ENCODE measurements around the gene CSGALNACT2. TPM values are rescaled to one million over a fixed set of nuclear protein-coding genes. Genes with fewer than 3 reads are reported as not detected.
"Not testable (repeated sequence)": the region's sequence is repeated elsewhere in the genome, so short reads cannot be mapped to it uniquely, and the experiment has no call there.

The CSGALNACT2 gene
- total and polyA plus RNA-seq, 2 experiments from 2014 or later = 17.4 to 27.8 TPM

DNA sequence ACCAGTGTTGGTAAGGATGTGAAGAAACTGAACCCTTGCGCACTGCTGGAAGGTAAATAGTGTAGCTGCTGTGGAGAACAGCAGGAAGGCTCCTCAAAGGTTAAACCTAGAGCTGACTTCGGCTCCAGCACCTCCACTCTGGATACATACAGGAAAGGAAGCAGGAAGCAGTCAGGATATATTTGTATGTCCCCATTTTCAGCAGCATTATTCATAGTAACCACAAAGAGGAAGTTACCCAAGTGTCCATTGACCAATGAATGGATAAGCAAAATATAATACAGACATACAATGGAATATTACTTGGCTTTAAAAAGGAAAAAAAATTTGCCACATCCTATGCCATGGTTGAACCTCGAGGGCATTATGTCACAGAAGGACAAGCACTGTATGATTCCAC lies 46.4 kb upstream of the CSGALNACT2 start:
- TF ChIP-seq EZH2 (IDR thresholded peaks at IDR 0.05; ENCODE audit: insufficient read depth, poor library complexity, severe bottlenecking) = no peak
- TF ChIP-seq EZH2phosphoT487 (IDR thresholded peaks at IDR 0.05; ENCODE audit: insufficient read depth, low read depth) = no peak
- H3K9me3 ChIP-seq (ENCODE audit: low read depth) = no peaks in the 10 kb centered on the region
- in situ Hi-C loops (cut with MboI) = no loop called here
- DNase-seq = no peak
- no peaks in the 10 kb centered on the region for H3K9me2 ChIP-seq (ENCODE audit: insufficient read depth)
- H4K20me1 ChIP-seq (ENCODE audit: insufficient read depth) = no peaks in the 10 kb centered on the region
- H3F3A ChIP-seq (ENCODE audit: insufficient read depth) = no peaks in the 10 kb centered on the region
- WGBS, 2 experiments (ENCODE audit: low coverage in 1 of 2, low lambda C conversion rate in 2 of 2, missing lambda C conversion rate in 2 of 2) = 39 to 47% methylated on average over 3 of the region's 3 CpGs
- no peaks in the 10 kb centered on the region; the same call in 1 of the 2 replicates for H3K27me3 ChIP-seq (replicated peaks; ENCODE audit: insufficient read depth)
- no peaks in the 10 kb centered on the region for H3K4me1 ChIP-seq (ENCODE audit: insufficient read depth)
- no peak overlapping the region for H3K9ac ChIP-seq
- no peak overlapping the region for H3K4me3 ChIP-seq
- no peaks in the 10 kb centered on the region for H3K36me3 ChIP-seq (ENCODE audit: low read depth)
- no peak overlapping the region for H3K4me2 ChIP-seq (ENCODE audit: unreplicated experiment)
- H2AFZ ChIP-seq = no peak overlapping the region
- H3K27ac ChIP-seq = no peak overlapping the region
- H3K79me2 ChIP-seq (ENCODE audit: insufficient read depth) = no peaks in the 10 kb centered on the region

DNA sequence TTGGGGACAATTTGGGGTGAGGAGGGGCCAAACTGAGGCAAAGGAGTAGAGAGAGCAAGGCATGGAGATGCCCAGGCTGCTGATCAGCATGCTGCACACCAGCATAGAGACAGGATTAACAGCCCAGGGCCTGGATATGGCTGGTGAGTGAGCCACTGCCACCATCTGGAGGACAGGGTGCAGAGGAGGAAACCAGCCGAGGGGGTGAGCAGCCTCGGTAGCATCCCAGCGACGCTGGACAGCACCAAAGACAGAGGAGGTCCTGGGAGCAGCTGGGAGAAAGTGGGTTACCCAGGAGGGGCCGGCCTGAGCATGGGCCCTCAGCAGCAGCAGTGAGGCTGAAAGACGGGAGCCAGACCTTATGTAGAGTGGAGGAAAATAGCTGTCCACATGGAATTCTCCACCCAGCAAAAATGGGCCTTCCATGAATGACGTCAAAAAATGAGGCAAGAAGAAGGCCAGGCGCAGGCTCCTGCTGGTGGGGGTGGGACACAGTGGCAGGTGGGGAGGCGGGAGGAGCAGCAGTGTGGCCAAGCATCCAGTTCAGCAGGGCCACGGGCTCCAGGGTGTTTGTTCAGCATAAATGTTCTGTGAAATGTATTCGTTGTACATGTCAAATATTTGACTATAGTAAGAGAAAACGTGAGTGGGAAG lies 44.7 kb upstream of the CSGALNACT2 start:
- no peak overlapping the region for H3K4me2 ChIP-seq (ENCODE audit: unreplicated experiment)
- in situ Hi-C loops (cut with MboI) = no loop called here
- no peak overlapping the region for H2AFZ ChIP-seq
- 14 to 18% methylated on average over 12 of the region's 12 CpGs for WGBS, 2 experiments (ENCODE audit: low coverage in 1 of 2, low lambda C conversion rate in 2 of 2, missing lambda C conversion rate in 2 of 2)
- no peaks in the 10 kb centered on the region for H3K79me2 ChIP-seq (ENCODE audit: insufficient read depth)
- H3K9me2 ChIP-seq (ENCODE audit: insufficient read depth) = no peaks in the 10 kb centered on the region
- no peaks in the 10 kb centered on the region for H3K9me3 ChIP-seq (ENCODE audit: low read depth)
- H3K27ac ChIP-seq = no peak overlapping the region
- H4K20me1 ChIP-seq (ENCODE audit: insufficient read depth) = no peaks in the 10 kb centered on the region
- H3K36me3 ChIP-seq (ENCODE audit: low read depth) = no peaks in the 10 kb centered on the region
- DNase-seq = peak; percentile 38
- H3F3A ChIP-seq (ENCODE audit: insufficient read depth) = no peaks in the 10 kb centered on the region
- no peak overlapping the region for H3K9ac ChIP-seq
- H3K27me3 ChIP-seq (replicated peaks; ENCODE audit: insufficient read depth) = no peaks in the 10 kb centered on the region; the same call in 1 of the 2 replicates
- H3K4me1 ChIP-seq (ENCODE audit: insufficient read depth) = no peaks in the 10 kb centered on the region
- TF ChIP-seq EZH2phosphoT487 (IDR thresholded peaks at IDR 0.05; ENCODE audit: insufficient read depth, low read depth) = no peak
- TF ChIP-seq EZH2 (IDR thresholded peaks at IDR 0.05; ENCODE audit: insufficient read depth, poor library complexity, severe bottlenecking) = no peak
- H3K4me3 ChIP-seq = no peak overlapping the region

DNA sequence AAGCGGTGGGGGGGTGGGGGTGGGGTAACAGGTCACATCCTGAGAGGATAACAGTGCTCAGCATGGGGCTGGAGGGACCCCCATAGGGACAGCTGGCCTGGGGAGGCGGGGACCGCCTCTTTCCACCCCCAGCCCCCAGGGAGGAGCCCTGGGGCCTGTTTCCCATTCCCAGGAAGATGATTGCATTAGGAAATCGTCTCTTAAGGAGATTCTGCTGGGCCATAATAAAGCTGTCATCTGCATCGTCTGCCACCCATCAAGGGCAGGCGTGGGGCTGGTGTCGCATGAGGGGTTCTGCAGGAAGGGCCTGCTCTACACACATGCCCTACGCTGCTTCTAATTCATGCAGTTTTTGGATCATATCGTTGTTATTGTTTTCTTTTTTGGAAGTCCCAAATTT lies 44.2 kb upstream of the CSGALNACT2 start:
- 31 to 36% methylated on average over 9 of the region's 9 CpGs for WGBS, 2 experiments (ENCODE audit: low coverage in 1 of 2, low lambda C conversion rate in 2 of 2, missing lambda C conversion rate in 2 of 2)
- no peak for TF ChIP-seq EZH2 (IDR thresholded peaks at IDR 0.05; ENCODE audit: insufficient read depth, poor library complexity, severe bottlenecking)
- no peak for DNase-seq
- no peaks in the 10 kb centered on the region for H3K4me1 ChIP-seq (ENCODE audit: insufficient read depth)
- no peaks in the 10 kb centered on the region for H3K79me2 ChIP-seq (ENCODE audit: insufficient read depth)
- H3F3A ChIP-seq (ENCODE audit: insufficient read depth) = no peaks in the 10 kb centered on the region
- H2AFZ ChIP-seq = no peak overlapping the region
- no peaks in the 10 kb centered on the region for H3K9me2 ChIP-seq (ENCODE audit: insufficient read depth)
- no peaks in the 10 kb centered on the region for H3K9me3 ChIP-seq (ENCODE audit: low read depth)
- in situ Hi-C loops (cut with MboI) = no loop called here
- no peak overlapping the region for H3K4me3 ChIP-seq
- H4K20me1 ChIP-seq (ENCODE audit: insufficient read depth) = no peaks in the 10 kb centered on the region
- no peak overlapping the region for H3K9ac ChIP-seq
- H3K4me2 ChIP-seq (ENCODE audit: unreplicated experiment) = no peak overlapping the region
- H3K27me3 ChIP-seq (replicated peaks; ENCODE audit: insufficient read depth) = no peaks in the 10 kb centered on the region; the same call in 1 of the 2 replicates
- no peak overlapping the region for H3K27ac ChIP-seq
- no peaks in the 10 kb centered on the region for H3K36me3 ChIP-seq (ENCODE audit: low read depth)

DNA sequence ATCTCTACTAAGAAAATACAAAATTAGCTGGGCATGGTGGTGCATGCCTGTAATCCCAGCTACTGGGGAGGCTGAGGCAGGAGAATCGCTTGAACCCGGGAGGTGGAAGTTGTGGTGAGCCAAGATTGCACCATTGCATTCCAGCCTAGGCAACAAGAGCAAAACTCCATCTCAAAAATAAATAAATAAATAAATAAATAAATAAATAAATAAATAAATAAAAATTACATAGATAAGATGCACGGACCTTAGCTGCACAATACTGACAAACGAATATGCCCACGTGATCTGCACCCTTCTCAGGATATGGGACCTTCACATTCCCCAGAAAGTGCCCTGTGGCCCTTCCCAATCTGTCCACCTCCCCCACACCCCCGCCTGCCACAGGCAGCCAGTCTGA lies 38.9 kb upstream of the CSGALNACT2 start:
- H3F3A ChIP-seq (ENCODE audit: insufficient read depth); H3K4me1 ChIP-seq (ENCODE audit: insufficient read depth); H3K36me3 ChIP-seq (ENCODE audit: low read depth); DNase-seq; H3K4me2 ChIP-seq (ENCODE audit: unreplicated experiment); H3K9me2 ChIP-seq (ENCODE audit: insufficient read depth); in situ Hi-C loops (cut with MboI); H3K4me3 ChIP-seq; H3K9me3 ChIP-seq (ENCODE audit: low read depth); H4K20me1 ChIP-seq (ENCODE audit: insufficient read depth); H2AFZ ChIP-seq; H3K27ac ChIP-seq; H3K9ac ChIP-seq; H3K79me2 ChIP-seq (ENCODE audit: insufficient read depth): not testable (repeated sequence)
- peaks cover 11% of the 10 kb centered on the region; the same call in 1 of the 2 replicates for H3K27me3 ChIP-seq (replicated peaks; ENCODE audit: insufficient read depth)
- WGBS, 2 experiments (ENCODE audit: low coverage in 1 of 2, low lambda C conversion rate in 2 of 2, missing lambda C conversion rate in 2 of 2) = 44 to 50% methylated on average over 6 of the region's 6 CpGs

DNA sequence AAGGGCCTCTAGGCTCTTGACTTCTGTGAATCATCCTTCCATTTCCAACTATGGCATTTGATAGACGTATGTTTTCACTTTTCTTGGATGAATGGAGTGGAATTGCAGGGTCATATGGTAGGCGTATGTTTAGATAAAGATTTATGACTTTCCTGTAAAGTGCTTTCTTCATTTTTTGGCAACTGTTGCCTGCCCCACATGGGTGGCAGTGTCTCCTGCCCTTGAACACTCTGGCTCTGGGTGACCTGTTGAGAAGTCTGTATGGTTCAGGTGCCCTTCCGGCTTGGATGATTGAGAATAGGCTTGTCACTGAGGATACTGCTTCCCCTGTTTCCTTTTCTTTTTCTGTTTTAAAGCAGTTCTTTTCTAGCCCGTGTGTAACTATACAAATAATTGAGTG lies 38.3 kb upstream of the CSGALNACT2 start:
- Histone ChIP-seq H3K27ac (no peak overlapping the region), H3K4me1 (ENCODE audit: insufficient read depth) (no peaks in the 10 kb centered on the region), H3K79me2 (ENCODE audit: insufficient read depth) (no peaks in the 10 kb centered on the region), H3K4me3 (no peak overlapping the region), H3K9ac (no peak overlapping the region), H3K27me3 (replicated peaks; ENCODE audit: insufficient read depth) (peaks cover 11% of the 10 kb centered on the region; the same call in 1 of the 2 replicates), H3K9me3 (ENCODE audit: low read depth) (no peaks in the 10 kb centered on the region), H3F3A (ENCODE audit: insufficient read depth) (no peaks in the 10 kb centered on the region), H4K20me1 (ENCODE audit: insufficient read depth) (no peaks in the 10 kb centered on the region), H3K36me3 (ENCODE audit: low read depth) (no peaks in the 10 kb centered on the region), H3K4me2 (ENCODE audit: unreplicated experiment) (no peak overlapping the region), H3K9me2 (ENCODE audit: insufficient read depth) (no peaks in the 10 kb centered on the region), H2AFZ (no peak overlapping the region)
- no peak for DNase-seq
- WGBS, 2 experiments (ENCODE audit: low coverage in 1 of 2, low lambda C conversion rate in 2 of 2, missing lambda C conversion rate in 2 of 2) = 23 to 25% methylated on average over 4 of the region's 4 CpGs
- in situ Hi-C loops (cut with MboI) = loop anchor here (10.0 kb wide), 1 partner anchor 225 kb away; no protein-coding TSS in a partner anchor
- no peak for TF ChIP-seq EZH2phosphoT487 (IDR thresholded peaks at IDR 0.05; ENCODE audit: insufficient read depth, low read depth)

Data from GM23248 (cell line).